HepG2 (cell line): Measurements from ENCODE around the gene ENSA.
"Not testable (repeated sequence)": the region's sequence is repeated elsewhere in the genome, so short reads cannot be mapped to it uniquely, and the experiment has no call there.

Experiments used
- BCL6 ChIP-seq: IDR thresholded peaks from 2 replicates; pipeline ENCODE4 v1.6.1; 2016; ENCODE audit warnings: missing genetic modification reagents, missing compliant biosample characterization
- CBX2 ChIP-seq, 2 experiments: fragments of 200-600 bp in 1 of 2; sonication (generic); formaldehyde crosslinking in 1 of 2; IDR thresholded peaks; 2 replicates each; pipeline versions ENCODE4 v1.7.0 to v1.8.1; 2018 to 2022; ENCODE audit warnings: low read depth in 2 of 2, low read length in 1 of 2, mild to moderate bottlenecking in 1 of 2, missing genetic modification reagents in 1 of 2
- CEBPB ChIP-seq: IDR thresholded peaks from 2 replicates; pipeline ENCODE4 v1.6.1; 2011; ENCODE audit warnings: low read depth, low read length, improper control_type of control experiment, borderline replicate concordance
- CREB3 ChIP-seq: sonication (generic); formaldehyde crosslinking; IDR thresholded peaks from 2 replicates; pipeline ENCODE4 v1.5.0; 2020; ENCODE audit warnings: missing genetic modification reagents
- DPF2 ChIP-seq: sonication (generic); formaldehyde crosslinking; IDR thresholded peaks from 2 replicates; pipeline ENCODE4 v1.4.0; 2020; ENCODE audit warnings: mild to moderate bottlenecking, low read depth, missing genetic modification reagents, borderline replicate concordance
- EZH2 ChIP-seq: conservative IDR thresholded peaks from 2 replicates; pipeline ENCODE4 v1.6.1; 2012; ENCODE audit warnings: mild to moderate bottlenecking, low read depth, low read length, moderate library complexity
- HMG20A ChIP-seq: IDR thresholded peaks from 2 replicates; pipeline ENCODE4 v1.6.1; 2016; ENCODE audit warnings: borderline replicate concordance
- IRX3 ChIP-seq: sonication (generic); formaldehyde crosslinking; IDR thresholded peaks from 2 replicates; pipeline ENCODE4 v1.8.1; 2023; ENCODE audit warnings: mild to moderate bottlenecking, low read depth, missing genetic modification reagents, borderline replicate concordance
- RARA ChIP-seq: IDR thresholded peaks from 2 replicates; pipeline ENCODE4 v1.6.1; 2016; ENCODE audit warnings: missing genetic modification reagents, missing compliant biosample characterization
- SP2 ChIP-seq: sonication (generic); formaldehyde crosslinking; IDR thresholded peaks from 2 replicates; pipeline ENCODE4 v1.5.1; 2020; ENCODE audit warnings: mild to moderate bottlenecking, missing genetic modification reagents
- ZNF101 ChIP-seq: sonication (generic); formaldehyde crosslinking; IDR thresholded peaks from 2 replicates; pipeline ENCODE4 v1.4.0; 2020; ENCODE audit warnings: mild to moderate bottlenecking, low read depth, missing genetic modification reagents, borderline replicate concordance
- TF ChIP-seq, protein P1 (sequence below): sonication (generic); formaldehyde crosslinking; IDR thresholded peaks from 2 replicates; pipeline ENCODE4 v1.5.0; 2020; ENCODE audit warnings: mild to moderate bottlenecking, missing genetic modification reagents, moderate library complexity
- TF ChIP-seq, protein P2 (sequence below), 2 experiments: IDR thresholded peaks; 2 replicates each; pipeline ENCODE4 v1.6.1; 2011 to 2012; ENCODE audit warnings: low read length in 2 of 2, borderline replicate concordance in 1 of 2, low read depth in 1 of 2, mild to moderate bottlenecking in 1 of 2, moderate library complexity in 1 of 2
- TF ChIP-seq, protein P3 (sequence below): sonication (generic); formaldehyde crosslinking; IDR thresholded peaks from 2 replicates; pipeline ENCODE4 v1.4.0; 2020; ENCODE audit warnings: missing genetic modification reagents

- TF ChIP-seq CREB3 (CRISPR knock-in tag); BCL6 (CRISPR knock-in tag); RARA (CRISPR knock-in tag); SP2 (CRISPR knock-in tag); IRX3; CEBPB; CBX2 (IDR thresholded peaks at IDR 0.05; ENCODE audit: low read depth, low read length); CBX2 (CRISPR knock-in tag; IDR thresholded peaks at IDR 0.05; ENCODE audit: low read depth); HMG20A (CRISPR knock-in tag); DPF2; ZNF101 (CRISPR knock-in tag); EZH2: not testable (repeated sequence)
- TF ChIP-seq, protein P1, sequence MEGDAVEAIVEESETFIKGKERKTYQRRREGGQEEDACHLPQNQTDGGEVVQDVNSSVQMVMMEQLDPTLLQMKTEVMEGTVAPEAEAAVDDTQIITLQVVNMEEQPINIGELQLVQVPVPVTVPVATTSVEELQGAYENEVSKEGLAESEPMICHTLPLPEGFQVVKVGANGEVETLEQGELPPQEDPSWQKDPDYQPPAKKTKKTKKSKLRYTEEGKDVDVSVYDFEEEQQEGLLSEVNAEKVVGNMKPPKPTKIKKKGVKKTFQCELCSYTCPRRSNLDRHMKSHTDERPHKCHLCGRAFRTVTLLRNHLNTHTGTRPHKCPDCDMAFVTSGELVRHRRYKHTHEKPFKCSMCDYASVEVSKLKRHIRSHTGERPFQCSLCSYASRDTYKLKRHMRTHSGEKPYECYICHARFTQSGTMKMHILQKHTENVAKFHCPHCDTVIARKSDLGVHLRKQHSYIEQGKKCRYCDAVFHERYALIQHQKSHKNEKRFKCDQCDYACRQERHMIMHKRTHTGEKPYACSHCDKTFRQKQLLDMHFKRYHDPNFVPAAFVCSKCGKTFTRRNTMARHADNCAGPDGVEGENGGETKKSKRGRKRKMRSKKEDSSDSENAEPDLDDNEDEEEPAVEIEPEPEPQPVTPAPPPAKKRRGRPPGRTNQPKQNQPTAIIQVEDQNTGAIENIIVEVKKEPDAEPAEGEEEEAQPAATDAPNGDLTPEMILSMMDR: not testable (repeated sequence)
- TF ChIP-seq, protein P2, sequence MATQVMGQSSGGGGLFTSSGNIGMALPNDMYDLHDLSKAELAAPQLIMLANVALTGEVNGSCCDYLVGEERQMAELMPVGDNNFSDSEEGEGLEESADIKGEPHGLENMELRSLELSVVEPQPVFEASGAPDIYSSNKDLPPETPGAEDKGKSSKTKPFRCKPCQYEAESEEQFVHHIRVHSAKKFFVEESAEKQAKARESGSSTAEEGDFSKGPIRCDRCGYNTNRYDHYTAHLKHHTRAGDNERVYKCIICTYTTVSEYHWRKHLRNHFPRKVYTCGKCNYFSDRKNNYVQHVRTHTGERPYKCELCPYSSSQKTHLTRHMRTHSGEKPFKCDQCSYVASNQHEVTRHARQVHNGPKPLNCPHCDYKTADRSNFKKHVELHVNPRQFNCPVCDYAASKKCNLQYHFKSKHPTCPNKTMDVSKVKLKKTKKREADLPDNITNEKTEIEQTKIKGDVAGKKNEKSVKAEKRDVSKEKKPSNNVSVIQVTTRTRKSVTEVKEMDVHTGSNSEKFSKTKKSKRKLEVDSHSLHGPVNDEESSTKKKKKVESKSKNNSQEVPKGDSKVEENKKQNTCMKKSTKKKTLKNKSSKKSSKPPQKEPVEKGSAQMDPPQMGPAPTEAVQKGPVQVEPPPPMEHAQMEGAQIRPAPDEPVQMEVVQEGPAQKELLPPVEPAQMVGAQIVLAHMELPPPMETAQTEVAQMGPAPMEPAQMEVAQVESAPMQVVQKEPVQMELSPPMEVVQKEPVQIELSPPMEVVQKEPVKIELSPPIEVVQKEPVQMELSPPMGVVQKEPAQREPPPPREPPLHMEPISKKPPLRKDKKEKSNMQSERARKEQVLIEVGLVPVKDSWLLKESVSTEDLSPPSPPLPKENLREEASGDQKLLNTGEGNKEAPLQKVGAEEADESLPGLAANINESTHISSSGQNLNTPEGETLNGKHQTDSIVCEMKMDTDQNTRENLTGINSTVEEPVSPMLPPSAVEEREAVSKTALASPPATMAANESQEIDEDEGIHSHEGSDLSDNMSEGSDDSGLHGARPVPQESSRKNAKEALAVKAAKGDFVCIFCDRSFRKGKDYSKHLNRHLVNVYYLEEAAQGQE (IDR thresholded peaks at IDR 0.05; ENCODE audit: borderline replicate concordance in 1 of 2, low read depth in 1 of 2, low read length in 2 of 2): not testable (repeated sequence)
- TF ChIP-seq, protein P3, sequence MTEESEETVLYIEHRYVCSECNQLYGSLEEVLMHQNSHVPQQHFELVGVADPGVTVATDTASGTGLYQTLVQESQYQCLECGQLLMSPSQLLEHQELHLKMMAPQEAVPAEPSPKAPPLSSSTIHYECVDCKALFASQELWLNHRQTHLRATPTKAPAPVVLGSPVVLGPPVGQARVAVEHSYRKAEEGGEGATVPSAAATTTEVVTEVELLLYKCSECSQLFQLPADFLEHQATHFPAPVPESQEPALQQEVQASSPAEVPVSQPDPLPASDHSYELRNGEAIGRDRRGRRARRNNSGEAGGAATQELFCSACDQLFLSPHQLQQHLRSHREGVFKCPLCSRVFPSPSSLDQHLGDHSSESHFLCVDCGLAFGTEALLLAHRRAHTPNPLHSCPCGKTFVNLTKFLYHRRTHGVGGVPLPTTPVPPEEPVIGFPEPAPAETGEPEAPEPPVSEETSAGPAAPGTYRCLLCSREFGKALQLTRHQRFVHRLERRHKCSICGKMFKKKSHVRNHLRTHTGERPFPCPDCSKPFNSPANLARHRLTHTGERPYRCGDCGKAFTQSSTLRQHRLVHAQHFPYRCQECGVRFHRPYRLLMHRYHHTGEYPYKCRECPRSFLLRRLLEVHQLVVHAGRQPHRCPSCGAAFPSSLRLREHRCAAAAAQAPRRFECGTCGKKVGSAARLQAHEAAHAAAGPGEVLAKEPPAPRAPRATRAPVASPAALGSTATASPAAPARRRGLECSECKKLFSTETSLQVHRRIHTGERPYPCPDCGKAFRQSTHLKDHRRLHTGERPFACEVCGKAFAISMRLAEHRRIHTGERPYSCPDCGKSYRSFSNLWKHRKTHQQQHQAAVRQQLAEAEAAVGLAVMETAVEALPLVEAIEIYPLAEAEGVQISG (CRISPR knock-in tag): not testable (repeated sequence)
Observed at GRCh38 chr1:150657064-150657463, 27.7 kb upstream of the ENSA start.
